ENCODE results near the gene CYB5RL. TPM values are rescaled to one million over a fixed set of nuclear protein-coding genes. Genes with fewer than 3 reads are reported as not detected.

Gene CYB5RL
- total RNA-seq, 1 experiment from 2014 or later, result 3.6 TPM

GRCh38 chr1:54163573-54163972 lies 36.3 kb downstream of the CYB5RL start:
- ATAC-seq (no peak), DNase-seq (no peak)
- no peaks in the 10 kb centered on the region for H4K20me1 ChIP-seq (ENCODE audit: low read length)
- no peak overlapping the region for H3K9ac ChIP-seq (ENCODE audit: low read length)
- no peak overlapping the region for H2AFZ ChIP-seq (ENCODE audit: low read length)
- intact Hi-C loops (cut with micrococcal nuclease), result no loop called here
- H3K4me1 ChIP-seq (ENCODE audit: insufficient read depth, low read length), result peaks cover 6% of the 10 kb centered on the region; the same call in 1 of the 2 replicates
- ChIA-PET CTCF (interaction anchor here (0.7 kb wide), 1 partner anchor 332 kb away, joined by 4 read pairs; no protein-coding TSS in a partner anchor), POLR2A (ENCODE audit: unreplicated experiment) (no interaction called here)
- no peaks in the 10 kb centered on the region for H3K36me3 ChIP-seq (ENCODE audit: low read depth, low read length)
- H3K79me2 ChIP-seq (ENCODE audit: low read length), result no peaks in the 10 kb centered on the region
- no peak overlapping the region for H3K4me3 ChIP-seq (ENCODE audit: low read length)
- no peaks in the 10 kb centered on the region for H3K9me2 ChIP-seq (replicated peaks; ENCODE audit: low read length)
- H3K27ac ChIP-seq (ENCODE audit: low read length), result no peak overlapping the region
- no peaks in the 10 kb centered on the region for H3F3A ChIP-seq (ENCODE audit: low read length, unreplicated experiment)
- no TSS peak for BruUV-seq (replicated peaks)
- no peaks in the 10 kb centered on the region for H3K27me3 ChIP-seq (ENCODE audit: low read length)
- no peaks in the 10 kb centered on the region for H3K9me3 ChIP-seq (ENCODE audit: low read length)
- H3K4me2 ChIP-seq (ENCODE audit: low read length), result no peak overlapping the region
- no peak for TF ChIP-seq CTCF (conservative IDR thresholded peaks at IDR 0.05; ENCODE audit: low read depth, low read length)
- TF ChIP-seq EZH2 (IDR thresholded peaks at IDR 0.05; ENCODE audit: low read length, unreplicated experiment), result no peak
- no peak for TF ChIP-seq EZH2phosphoT487 (IDR thresholded peaks at IDR 0.05; ENCODE audit: borderline replicate concordance, low read length)

GRCh38 chr1:54163051-54163450 lies 36.8 kb downstream of the CYB5RL start:
- H3K36me3 ChIP-seq (ENCODE audit: low read depth, low read length), result no peaks in the 10 kb centered on the region
- ChIA-PET POLR2A (ENCODE audit: unreplicated experiment) (no interaction called here), CTCF (no interaction called here)
- no peaks in the 10 kb centered on the region for H3K9me2 ChIP-seq (replicated peaks; ENCODE audit: low read length)
- peaks cover 11% of the 10 kb centered on the region; the same call in 1 of the 2 replicates for H3K4me1 ChIP-seq (ENCODE audit: insufficient read depth, low read length)
- no peaks in the 10 kb centered on the region for H3K27me3 ChIP-seq (ENCODE audit: low read length)
- no peak overlapping the region for H2AFZ ChIP-seq (ENCODE audit: low read length)
- no peaks in the 10 kb centered on the region for H3K9me3 ChIP-seq (ENCODE audit: low read length)
- H4K20me1 ChIP-seq (ENCODE audit: low read length), result no peaks in the 10 kb centered on the region
- H3K79me2 ChIP-seq (ENCODE audit: low read length), result no peaks in the 10 kb centered on the region
- TF ChIP-seq EZH2phosphoT487 (IDR thresholded peaks at IDR 0.05; ENCODE audit: borderline replicate concordance, low read length) (no peak), EZH2 (IDR thresholded peaks at IDR 0.05; ENCODE audit: low read length, unreplicated experiment) (no peak), CTCF (conservative IDR thresholded peaks at IDR 0.05; ENCODE audit: low read depth, low read length) (no peak)
- H3K9ac ChIP-seq (ENCODE audit: low read length), result no peak overlapping the region
- ATAC-seq, result no peak
- H3F3A ChIP-seq (ENCODE audit: low read length, unreplicated experiment), result no peaks in the 10 kb centered on the region
- no peak overlapping the region for H3K4me2 ChIP-seq (ENCODE audit: low read length)
- no TSS peak for BruUV-seq (replicated peaks)
- H3K4me3 ChIP-seq (ENCODE audit: low read length), result no peak overlapping the region
- intact Hi-C loops (cut with micrococcal nuclease), result no loop called here
- H3K27ac ChIP-seq (ENCODE audit: low read length), result no peak overlapping the region
- no peak for DNase-seq

- ChIA-PET CTCF (no interaction called here), POLR2A (ENCODE audit: unreplicated experiment) (no interaction called here)
- no peak for DNase-seq
- no peak overlapping the region for H3K27ac ChIP-seq (ENCODE audit: low read length)
- no peaks in the 10 kb centered on the region for H4K20me1 ChIP-seq (ENCODE audit: low read length)
- H3K4me1 ChIP-seq (ENCODE audit: insufficient read depth, low read length), result peaks cover 12% of the 10 kb centered on the region
- TF ChIP-seq EZH2phosphoT487 (IDR thresholded peaks at IDR 0.05; ENCODE audit: borderline replicate concordance, low read length) (no peak), CTCF (conservative IDR thresholded peaks at IDR 0.05; ENCODE audit: low read depth, low read length) (no peak)
- no peaks in the 10 kb centered on the region for H3K36me3 ChIP-seq (ENCODE audit: low read depth, low read length)
- no peaks in the 10 kb centered on the region for H3K9me2 ChIP-seq (replicated peaks; ENCODE audit: low read length)
- H3K27me3 ChIP-seq (ENCODE audit: low read length), result no peaks in the 10 kb centered on the region
- H3K4me2 ChIP-seq (ENCODE audit: low read length), result no peak overlapping the region
- H3K9ac ChIP-seq (ENCODE audit: low read length), result no peak overlapping the region
- no peaks in the 10 kb centered on the region for H3K79me2 ChIP-seq (ENCODE audit: low read length)
- BruUV-seq (replicated peaks), result no TSS peak
- ATAC-seq, result no peak
- no peaks in the 10 kb centered on the region for H3K9me3 ChIP-seq (ENCODE audit: low read length)
- H3F3A ChIP-seq (ENCODE audit: low read length, unreplicated experiment), result no peaks in the 10 kb centered on the region
- intact Hi-C loops (cut with micrococcal nuclease), result no loop called here
- no peak overlapping the region for H3K4me3 ChIP-seq (ENCODE audit: low read length)
- no peak overlapping the region for H2AFZ ChIP-seq (ENCODE audit: low read length)
These were observed 38.2 kb downstream of the CYB5RL start for GRCh38 chr1:54161495-54162168.

Measured in PC-3 (cell line).